ENCODE measurements around the gene HBQ1.
"Not testable (repeated sequence)": the region's sequence is repeated elsewhere in the genome, so short reads cannot be mapped to it uniquely, and the experiment has no call there.

Gene HBQ1

DNA sequence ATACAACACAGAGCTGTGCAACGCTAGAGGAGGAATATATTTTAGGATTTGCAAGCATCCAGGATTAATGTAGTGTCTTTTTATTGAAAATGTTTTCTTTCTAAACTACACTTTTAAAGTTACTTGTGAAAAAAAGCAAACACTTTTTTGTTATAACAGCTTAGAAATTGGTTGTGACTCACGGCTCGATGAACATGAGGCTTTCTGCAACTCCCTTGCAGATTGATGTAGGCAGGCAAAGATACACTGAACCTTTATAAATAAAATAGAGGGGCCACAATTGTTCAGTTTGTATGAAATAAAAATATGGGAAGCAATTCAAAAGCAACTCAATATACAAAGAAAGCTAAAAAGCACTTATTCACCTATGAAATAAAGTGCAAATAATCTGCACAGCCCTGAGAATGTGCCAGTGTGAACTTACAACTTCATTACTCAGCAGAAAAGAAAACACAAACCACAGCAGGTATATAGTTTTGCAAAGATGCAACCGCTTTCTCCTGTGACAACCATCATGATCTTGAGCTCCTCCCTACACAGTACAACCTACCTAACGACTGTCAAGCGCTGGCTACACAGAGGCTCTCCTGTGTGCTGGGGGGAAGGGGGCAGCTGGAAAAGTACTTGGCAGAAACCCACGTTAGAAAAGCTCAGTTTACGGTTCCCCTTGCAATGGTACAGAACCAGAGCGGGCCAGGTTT is 48.0 kb downstream of the HBQ1 start:
- Histone ChIP-seq H3K27ac (peak overlapping the region; percentile 96), H3K36me3 (replicated peaks) (peaks cover 37% of the 10 kb centered on the region), H3K4me3 (ENCODE audit: low read depth, low read length) (peak overlapping the region; percentile 94), H3K27me3 (replicated peaks) (no peaks in the 10 kb centered on the region)
- in situ Hi-C loops (cut with HindIII; ENCODE audit: low pct_ligation_motif_present, low sequenced_read_pairs): no loop called here
- TF ChIP-seq CTCF (IDR thresholded peaks at IDR 0.05; ENCODE audit: low read depth, low read length, missing control alignments): no peak
- peak; percentile 7 for DNase-seq

DNA sequence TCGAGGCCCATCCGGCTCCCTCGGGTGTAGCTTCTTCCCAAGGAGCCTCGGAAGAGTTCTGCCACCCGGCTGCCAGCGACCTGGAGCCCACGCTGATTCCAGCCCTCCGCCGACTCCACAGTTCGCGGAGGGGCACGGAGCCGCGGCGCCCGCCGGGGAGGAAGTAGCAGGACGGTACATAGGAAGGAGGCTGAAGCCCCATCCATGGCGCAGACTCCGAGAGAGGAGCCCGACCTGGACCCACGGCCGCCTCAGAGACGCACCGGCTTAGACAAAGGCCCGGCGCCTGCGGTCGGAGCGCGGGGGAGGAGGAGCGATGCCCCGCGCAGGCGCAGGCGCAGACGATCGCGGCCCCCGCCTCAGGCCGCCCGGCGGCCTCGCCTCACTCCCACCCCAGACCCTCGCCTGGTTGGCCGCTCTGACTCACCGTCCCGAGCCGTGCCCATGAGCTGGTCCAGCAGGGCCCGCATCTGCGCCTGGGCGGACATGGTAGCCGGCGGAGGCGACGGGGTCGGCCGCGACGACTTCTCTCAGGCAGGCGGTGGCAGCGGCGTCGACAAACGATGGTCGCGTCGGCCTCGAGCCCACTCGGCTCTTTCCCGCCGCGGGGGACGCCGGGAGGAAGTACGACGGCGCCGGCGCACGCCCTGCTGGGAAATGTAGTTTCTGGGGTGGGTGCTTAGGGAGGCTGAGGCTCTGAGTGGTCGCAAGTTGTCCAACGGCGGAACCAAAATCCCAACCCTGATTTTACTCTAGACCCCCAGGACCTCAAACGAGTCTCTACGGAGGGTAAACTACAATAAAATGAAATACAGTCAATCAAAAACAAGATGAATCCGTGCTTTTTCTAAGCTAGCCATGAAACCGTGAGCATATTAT is 48.8 kb downstream of the HBQ1 start, which contains the start of gene LUC7L:
LUC7L (minus strand) TSS at position 598 of the 879 bp plus-strand sequence; CDS start at position 488, 110 bp downstream.
- TF ChIP-seq CTCF (IDR thresholded peaks at IDR 0.05; ENCODE audit: low read depth, low read length, missing control alignments): no peak
- DNase-seq: peak; percentile 76
- Histone ChIP-seq H3K4me3 (ENCODE audit: low read depth, low read length) (peak within 1 kb of the TSS; percentile 94), H3K27me3 (replicated peaks) (no peaks in the 10 kb centered on the region), H3K36me3 (replicated peaks) (peaks cover 29% of the 10 kb centered on the region), H3K27ac (peak within 1 kb of the TSS; percentile 96)
- in situ Hi-C loops (cut with HindIII; ENCODE audit: low pct_ligation_motif_present, low sequenced_read_pairs): no loop called here

DNA sequence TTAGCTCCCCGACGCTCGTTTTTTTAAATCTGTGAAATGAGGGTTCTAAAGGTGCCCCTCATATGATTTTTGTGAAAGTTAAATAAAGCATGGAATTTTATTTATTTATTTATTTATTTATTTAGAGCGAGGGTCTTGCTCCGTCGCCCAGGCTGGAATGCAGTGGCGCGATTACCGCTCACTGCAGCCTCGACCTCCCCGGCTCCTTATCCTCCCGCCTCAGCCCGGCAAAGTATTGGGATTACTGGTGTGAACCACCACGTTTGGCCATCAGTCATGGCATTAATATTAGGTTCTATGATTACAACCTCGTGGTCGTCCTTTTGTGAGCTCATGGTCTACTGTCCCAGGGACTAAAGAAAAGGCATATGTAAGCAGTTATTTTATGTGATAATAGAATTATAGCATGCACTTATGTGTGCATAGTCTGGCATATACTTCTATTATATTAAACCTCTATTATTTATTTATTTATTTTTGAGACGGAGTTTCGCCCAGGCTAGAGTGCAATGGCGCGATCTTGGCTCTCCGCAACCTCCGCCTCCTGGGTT is 49.5 kb downstream of the HBQ1 start:
- H3K27me3 ChIP-seq (replicated peaks): no peaks in the 10 kb centered on the region
- in situ Hi-C loops (cut with HindIII; ENCODE audit: low pct_ligation_motif_present, low sequenced_read_pairs): no loop called here
- peaks cover 23% of the 10 kb centered on the region for H3K36me3 ChIP-seq (replicated peaks)
- H3K27ac ChIP-seq: no peak overlapping the region
- peak overlapping the region; percentile 94 for H3K4me3 ChIP-seq (ENCODE audit: low read depth, low read length)
- no peak for TF ChIP-seq CTCF (IDR thresholded peaks at IDR 0.05; ENCODE audit: low read depth, low read length, missing control alignments)
- DNase-seq: no peak

GRCh38 chr16:230351-230750 is 50.1 kb downstream of the HBQ1 start:
- H3K4me3 ChIP-seq (ENCODE audit: low read depth, low read length); H3K27me3 ChIP-seq (replicated peaks); in situ Hi-C loops (cut with HindIII; ENCODE audit: low pct_ligation_motif_present, low sequenced_read_pairs); H3K27ac ChIP-seq; DNase-seq: not testable (repeated sequence)
- H3K36me3 ChIP-seq (replicated peaks): peaks cover 19% of the 10 kb centered on the region

Data from brain microvascular endothelial cell (primary cell).